NCI-H2227 (cell line): Measurements from ENCODE around the gene HLF.
A peak's percentile ranks its signal among the peaks of the same experiment; 100 is the strongest.

Experiments used
- DNase-seq: peaks from one replicate; lab custom pipeline; 2025; ENCODE audit not compliant: unreplicated experiment; lab: John Stamatoyannopoulos, UW

HLF gene, protein sequence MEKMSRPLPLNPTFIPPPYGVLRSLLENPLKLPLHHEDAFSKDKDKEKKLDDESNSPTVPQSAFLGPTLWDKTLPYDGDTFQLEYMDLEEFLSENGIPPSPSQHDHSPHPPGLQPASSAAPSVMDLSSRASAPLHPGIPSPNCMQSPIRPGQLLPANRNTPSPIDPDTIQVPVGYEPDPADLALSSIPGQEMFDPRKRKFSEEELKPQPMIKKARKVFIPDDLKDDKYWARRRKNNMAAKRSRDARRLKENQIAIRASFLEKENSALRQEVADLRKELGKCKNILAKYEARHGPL

DNA sequence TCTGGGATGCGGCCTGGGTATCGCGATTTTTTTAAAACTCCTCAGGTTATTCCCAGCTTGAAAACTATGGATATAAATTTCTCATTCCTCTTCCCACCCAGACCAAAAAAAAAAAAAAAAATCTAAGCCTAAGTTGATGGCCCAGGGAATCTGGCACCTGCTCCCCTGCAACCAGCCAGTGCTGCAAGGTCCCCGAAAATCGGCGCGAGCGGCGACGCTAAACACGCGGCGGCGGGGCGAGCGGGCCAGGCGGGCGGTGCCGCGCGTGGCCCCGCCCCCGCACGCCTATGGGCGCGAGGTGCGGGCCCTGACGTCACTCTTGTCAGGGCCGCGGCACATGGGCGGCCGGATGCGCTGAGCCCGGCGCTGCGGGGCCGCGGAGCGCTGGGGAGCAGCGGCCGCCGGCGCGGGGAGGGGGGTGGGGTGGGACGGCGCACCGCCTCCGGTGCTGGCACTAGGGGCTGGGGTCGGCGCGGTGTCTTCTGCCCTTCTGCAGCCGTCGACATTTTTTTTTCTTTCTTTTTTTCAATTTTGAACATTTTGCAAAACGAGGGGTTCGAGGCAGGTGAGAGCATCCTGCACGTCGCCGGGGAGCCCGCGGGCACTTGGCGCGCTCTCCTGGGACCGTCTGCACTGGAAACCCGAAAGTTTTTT, at the start of gene HLF:
TSS of gene HLF (plus strand) at position 316 of the 654 bp plus-strand sequence. CDS start 525 bp downstream, outside the sequence.
- peak; percentile 94 for DNase-seq

DNA sequence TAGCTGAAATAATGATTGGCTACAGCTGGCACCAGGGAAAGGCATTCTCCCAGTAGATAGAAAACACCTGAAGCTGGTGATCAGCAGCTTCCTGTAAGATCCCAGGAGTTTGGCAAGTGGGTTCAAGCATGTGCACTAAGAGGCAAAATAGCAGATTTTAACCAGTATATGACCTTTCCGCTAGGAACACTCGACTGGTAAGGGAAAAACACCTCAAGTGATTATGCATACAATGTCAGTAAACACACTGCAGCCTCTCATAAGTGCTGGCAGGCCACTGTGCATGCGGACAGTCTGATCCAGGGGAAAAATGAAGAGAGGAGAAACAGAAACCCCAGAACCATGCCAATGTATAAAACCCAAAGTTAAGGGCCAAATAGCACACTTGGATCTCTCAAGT, 49.0 kb upstream of the HLF start:
- no peak for DNase-seq

DNA sequence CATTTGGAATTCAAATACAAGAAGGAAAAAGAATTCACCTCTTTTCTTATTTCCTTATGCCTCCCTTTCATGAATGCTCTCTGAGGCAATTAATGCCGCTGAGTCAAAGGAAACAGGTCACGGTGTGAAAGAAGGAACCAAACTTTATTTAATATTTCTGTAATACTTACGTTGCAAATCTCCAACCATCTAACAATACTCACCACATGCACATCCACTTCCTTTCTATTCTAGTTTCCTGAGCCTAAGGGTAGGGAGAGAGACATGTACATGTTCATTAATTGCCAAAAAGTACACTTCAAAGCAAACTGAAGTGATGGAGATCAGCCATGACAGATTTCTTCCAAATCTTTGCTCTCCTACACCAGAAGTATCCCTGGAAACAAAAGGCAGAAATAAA, 47.9 kb upstream of the HLF start:
- DNase-seq: no peak

DNA sequence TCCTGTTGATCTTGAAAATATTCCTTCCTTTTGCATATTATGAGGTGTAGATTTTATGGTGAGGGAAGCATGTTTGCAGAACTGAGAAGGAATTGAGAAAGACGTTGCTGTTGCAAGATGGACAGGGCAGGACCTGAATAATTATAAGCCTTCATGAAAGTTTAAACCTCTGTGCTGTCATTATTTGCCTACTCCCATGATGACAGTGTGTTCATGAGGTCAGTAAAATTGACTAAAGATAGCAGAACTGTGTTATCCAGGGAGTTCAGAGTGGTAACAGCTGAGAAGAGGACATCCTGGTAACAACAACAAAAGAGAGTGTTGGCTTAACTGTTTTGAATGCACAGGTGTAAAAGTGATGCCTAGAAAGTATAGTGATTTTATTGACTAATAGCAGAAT, 45.3 kb upstream of the HLF start:
- no peak for DNase-seq

DNA sequence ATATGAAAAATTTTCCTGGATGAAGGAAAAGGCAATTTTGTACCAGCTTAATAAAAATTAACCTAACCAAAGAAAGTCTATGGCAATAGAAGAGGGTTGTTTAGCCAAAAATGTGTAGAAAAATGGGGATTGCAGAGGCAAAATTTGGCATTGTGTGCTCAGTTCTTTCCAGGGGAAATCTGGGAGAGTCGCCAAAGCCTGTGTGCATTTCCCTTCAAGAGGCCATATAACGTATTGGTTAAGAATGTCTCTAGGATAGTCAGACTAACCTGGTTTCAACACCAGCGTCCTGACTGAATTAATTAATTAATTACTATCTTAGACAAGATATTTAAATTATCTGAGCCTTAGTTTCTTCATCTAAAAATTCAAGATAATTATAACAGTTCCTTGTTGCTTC, 44.8 kb upstream of the HLF start:
- DNase-seq: no peak

DNA sequence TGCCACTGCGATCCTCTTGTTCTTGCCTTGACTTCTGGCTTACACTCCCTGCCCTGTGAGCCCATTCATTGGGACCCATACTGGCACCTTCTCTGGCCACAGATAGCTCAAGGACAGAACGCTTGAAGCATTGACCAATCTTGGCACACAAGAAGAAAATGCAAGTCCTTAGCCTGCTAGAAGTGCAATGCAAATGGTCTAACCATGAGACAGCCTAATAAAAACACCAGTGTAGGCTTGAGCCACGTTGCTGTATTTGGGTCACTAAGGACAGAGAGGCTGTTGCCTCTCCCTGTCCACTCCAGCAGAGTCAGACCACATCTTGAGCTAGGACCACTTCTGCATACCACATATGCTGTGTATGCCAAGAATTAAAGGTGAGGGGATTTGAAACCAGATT, 41.2 kb upstream of the HLF start:
- DNase-seq: no peak

DNA sequence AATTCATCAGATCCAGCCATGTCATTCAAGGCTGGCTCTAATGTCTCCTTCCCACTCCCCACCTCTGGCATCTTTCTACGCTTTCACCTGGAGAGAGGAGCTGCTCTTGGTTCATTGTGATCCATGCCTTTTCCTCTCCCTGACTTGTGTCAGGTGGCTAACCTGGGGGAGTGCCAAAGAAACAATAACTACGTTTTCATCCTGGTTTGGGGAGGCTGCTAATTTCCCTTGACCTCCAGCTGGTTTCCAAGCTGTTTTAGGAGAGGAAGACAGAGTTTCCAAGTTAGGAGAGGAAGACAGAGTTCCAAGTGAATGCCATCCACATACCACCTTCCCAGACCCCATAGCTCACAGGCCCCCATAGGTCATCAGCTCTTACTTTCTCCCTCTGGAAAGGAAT, 40.0 kb upstream of the HLF start:
- no peak for DNase-seq

DNA sequence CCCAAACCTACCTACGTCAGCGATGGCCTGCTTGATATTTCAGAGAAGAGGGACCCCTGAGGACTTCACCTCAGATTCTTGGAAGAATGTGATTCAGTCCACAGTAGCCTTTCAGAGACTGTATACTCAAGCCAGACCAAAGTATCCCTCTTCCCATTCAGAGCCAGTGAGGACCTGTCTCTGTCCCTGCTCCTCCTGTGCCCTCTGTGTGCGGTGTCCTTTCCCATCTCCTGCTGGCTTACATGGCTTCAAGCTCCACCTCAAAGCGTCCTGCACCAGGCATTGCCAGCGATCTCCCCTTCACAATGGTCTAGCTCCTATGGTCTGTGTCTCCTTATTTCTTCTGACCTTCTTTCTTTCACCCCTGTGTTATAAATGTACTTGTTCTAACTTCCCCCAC, 39.5 kb upstream of the HLF start:
- DNase-seq: no peak

DNA sequence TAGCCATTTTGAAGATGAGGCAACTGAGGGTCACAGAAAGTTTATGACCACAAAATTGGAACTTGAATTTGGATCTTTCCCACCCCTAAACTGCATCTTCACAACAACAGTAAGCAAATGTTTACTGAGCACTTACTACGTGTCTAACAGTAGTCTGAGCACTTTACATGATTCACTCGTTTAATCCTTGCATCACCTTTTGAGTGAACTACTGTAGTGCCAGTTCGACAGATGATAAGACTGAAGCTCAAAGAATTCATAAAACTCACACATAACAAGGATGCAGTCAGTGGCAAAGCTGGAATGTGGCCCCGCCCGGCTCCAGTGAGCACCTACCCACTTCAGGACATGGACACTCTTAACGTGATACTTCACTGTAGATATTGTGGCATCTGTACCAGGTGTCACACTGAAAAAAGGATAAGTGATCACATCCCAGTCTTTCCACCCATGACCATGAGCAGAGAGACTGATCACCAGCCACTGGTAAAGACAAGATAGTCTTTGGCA, 36.0 kb upstream of the HLF start:
- no peak for DNase-seq

DNA sequence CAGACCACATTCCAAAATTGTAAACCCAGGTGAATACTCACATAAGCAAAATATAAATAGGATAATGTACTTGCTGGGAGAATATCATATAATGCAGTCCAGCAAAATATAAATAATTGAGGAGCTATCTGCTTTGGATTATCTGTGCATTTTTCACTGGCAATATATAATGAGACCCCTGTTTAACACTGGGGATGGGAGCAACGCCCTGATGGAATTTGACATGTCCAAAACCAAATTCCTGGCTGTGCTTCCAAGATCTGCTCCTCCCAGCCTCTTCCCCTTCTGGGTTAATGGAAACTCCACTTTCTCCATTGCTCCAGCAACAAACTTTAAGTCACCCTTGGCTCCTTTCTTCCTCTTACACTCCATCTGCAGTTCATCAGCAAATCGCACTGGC, 35.5 kb upstream of the HLF start:
- DNase-seq: no peak

DNA sequence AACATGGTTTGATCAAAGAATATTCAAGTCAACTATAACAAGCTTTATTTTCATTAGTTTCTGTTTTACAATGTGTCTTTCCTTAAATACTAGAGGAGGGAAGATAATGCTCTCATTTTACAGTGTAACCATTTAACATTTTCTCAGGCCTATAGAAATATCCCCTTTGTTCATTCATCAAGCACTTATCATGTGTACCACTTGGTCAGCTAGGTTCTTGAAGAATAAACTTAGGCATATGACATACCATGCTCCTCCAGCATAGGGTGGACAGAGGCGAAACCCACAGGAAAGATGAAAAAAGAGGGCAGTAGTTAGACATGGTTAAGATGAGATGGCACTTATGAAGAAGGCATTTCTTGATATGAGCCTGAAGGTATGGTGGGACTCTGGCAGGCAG, 34.0 kb upstream of the HLF start:
- DNase-seq: no peak

DNA sequence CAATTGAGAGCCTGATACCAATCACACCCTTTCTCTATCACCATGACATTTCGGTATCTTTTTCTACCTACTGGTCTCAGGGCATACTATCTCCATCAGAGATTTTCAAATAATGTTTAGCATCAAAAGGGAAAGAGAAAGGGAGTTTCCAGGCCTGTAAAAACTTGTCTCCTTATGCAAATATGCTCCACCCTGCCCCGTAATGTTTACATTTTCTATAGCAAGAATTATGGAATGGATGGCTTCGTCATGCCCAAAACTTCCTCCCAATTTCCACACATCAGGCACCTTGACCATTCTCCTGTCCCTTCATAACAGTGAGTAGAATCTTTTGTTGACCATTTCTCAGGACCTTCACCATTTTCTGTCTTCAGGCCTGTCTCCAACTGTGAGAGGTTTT, 30.9 kb upstream of the HLF start:
- DNase-seq: no peak

DNA sequence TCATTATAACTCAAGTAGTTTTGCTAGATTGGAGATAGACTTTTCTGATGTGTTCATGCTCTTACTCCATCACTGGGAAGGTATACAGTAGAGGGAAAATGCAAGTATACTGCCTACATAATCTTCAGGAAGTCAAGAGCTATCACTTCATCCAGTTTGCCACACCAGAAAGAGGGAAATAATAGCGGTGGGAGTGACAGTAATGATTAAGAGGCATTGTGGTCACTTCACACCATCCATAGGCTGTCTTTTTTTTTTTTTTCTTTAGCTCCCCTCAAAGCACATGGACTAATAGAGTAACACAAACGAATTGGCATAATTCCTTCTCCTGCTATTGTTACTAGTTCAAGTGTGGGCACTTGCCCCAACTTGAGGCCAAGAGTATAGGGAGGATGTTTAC, 28.4 kb upstream of the HLF start:
- DNase-seq: no peak

DNA sequence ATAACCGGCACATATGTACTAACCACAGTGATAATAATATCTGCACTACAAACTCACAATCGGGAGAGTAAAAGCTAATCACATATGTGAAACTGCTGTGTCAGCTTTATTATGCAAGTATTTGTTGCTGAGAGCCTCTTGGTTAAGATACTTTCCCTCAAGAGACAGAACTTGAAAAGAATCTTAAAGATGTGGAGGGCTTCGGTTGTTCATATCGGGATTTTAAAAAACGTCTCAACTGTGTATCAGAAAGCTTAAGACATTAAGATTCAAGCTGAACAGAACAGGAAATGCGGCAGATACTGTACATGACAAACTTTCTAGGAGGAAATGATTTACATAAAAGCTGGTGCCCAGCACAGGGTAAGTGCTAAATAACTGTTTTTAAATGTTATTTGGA, 27.5 kb upstream of the HLF start:
- no peak for DNase-seq

DNA sequence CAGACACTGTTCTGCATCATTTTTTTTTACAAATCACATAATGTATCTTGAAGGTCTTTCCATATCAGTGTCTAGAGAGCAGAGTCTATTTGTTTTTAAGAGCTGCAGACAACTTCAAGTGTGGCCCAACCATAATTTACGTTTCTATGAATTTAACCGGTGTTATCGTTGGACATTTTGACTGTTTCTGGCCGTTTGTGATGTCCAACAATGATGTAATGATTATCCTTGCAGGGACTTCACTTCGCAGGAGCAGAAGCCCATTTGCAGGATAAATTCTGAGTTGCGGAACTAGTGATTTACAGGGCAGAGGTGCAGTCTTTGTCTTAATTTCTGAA, 26.9 kb upstream of the HLF start:
- no peak for DNase-seq

DNA sequence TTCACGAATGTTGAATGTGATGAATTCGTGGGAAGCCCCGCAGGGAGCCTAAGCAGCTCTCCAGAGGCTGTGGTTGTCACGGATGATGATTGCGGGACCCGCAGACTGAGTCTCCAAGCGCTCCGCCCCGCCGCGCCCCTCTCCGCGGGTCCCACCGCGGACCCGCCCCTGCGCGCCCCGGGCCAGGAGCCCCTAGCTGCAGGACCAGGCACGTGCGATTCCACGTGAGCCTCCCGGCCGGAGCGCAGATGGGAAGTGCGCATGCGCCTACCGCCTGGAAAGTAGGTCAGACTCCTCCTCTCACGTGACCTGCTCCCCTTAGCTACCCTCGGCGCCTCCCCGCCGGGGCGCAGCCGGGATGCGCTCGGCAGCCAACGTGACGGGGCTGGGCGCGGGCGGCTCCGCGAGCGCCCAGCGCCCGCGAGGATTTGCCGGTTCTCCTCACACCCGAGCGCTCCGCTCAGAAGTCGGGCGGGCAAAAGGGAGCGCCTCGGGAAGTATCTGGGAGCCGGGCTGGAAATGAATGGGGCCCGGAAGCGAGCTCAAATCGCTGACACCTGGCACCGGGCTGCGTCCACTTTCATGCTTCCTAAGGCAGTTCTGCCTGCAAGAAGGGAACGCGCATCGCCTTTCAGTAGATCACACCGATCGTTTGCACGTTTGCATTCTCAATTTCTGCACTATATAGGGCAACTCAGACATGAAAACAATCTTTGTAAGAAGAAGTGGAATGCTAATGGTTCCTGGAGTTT, 26.4 kb upstream of the HLF start:
- peak; percentile 99 for DNase-seq

DNA sequence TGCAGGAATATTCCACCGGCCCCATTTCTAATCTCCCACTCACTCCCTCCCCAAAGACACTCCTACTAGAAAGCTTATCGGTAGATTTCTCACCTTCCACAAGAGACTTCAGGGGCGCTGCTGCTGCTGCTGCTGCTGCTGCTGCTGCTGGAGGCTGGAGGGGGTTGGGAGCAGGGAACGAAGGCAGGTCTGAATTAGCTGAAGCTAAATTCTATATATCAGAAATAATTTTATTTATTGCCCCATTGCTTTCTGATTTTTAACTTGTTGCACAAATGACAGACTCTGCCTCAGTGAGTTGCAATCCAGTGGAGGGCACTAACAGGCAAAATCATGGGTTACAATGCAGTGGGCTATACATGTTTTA, 25.8 kb upstream of the HLF start:
- DNase-seq: peak; percentile 60

DNA sequence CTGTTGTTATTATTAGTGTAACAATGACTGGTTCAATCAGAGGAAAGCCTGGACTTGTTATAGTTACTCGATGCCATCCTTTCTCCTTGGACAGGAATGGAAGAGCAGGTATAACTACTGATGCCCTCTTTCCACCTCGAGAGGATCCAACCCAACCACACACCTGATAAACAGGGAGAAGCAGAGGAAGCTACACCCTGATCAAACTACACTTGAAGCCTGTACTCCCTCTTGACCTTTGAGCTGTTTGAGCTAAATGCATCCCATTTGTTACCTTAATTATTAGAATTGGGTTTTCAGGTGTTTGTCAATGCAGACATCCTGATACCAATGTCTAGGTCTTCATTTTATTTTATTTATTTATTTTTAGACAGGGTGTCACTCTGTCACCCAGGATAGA, 23.7 kb upstream of the HLF start:
- no peak for DNase-seq

DNA sequence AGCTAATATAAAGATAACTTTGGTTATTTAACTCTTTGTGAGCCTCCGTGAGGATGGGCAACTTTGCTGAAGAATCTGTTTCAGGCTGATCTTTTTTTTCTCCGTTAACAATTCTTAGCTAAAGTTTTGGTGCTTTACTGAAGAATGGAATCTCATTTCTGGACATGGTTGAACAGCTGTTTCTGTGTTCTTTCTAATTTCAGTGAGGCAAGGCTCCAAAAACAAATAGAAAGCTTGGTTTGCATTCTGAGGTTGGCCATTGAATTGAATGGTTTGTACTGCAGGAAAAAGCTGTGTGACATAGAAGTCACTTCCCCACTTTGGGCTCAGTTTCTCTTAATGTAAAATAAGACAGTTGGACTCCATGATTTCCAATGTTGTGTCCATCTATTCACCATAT, 22.3 kb upstream of the HLF start:
- no peak for DNase-seq

DNA sequence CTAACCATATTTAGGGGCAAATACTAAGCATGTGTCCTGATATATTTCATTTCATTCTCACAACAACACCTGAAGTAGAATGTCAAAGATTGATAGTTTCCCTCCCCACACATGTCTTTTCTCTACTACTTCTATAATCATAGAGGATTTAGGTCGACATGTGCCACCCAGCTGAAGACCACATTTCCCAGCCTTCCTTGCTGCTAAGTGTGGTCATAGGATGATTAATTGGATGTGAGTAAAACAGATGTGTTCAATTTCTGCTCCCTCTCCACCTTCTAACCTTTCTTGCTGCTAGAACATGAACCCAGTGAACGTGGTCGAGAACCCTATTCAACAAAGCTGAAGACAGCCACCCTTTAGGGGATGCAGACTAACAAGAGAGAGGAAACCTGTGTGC, 18.8 kb upstream of the HLF start:
- DNase-seq: no peak

DNA sequence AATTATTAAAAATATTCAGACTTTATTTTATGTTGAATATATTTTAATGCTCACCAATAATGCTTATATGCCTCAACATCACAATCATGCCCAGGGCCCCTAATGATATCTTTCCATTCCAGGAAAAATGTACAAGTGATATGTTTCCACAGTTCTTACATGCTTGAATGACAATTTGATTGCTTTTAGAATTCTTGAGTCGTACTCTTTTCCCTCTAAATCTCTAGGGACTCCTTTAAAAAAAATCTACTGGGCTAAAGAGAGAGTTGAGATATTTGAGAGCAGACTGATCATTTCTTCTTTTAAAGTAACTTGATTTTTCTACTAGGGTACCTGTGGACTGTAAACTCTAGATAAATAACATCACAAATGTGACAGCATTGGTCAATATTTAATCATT, 18.2 kb upstream of the HLF start:
- no peak for DNase-seq

DNA sequence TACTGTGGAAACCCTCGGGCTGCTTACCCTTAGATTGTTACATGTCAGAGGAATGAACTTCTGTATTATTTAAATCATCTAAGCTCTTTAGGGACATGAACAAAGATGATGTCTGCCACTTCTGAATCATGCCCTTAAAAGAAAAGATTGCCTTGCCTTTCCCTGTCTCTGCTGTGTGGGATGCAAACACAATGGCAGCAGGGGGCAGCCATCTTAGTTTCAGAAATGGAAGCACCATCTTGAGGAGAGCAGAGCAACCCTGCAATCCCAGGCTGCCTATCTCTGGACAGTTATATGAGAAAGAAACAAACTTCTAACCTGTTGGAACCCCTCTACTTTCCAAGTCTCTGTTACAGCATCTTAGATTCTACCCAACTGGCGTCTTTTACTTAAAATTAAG, 16.7 kb upstream of the HLF start:
- DNase-seq: no peak
